CD4-positive, alpha-beta T cell treated with Interleukin-6 for 4 hours (primary cell): ENCODE results near the gene SAMD13.
"Not testable (repeated sequence)": the region's sequence is repeated elsewhere in the genome, so short reads cannot be mapped to it uniquely, and the experiment has no call there.

Experiments
- DNase-seq: peaks from one replicate; pipeline ENCODE4 v3.0.0-alpha.2; 2020; ENCODE audit warnings: mixed read lengths

Gene SAMD13

GRCh38 chr1:84286071-84286470 is 15.4 kb upstream of the SAMD13 start:
- DNase-seq = no peak

- not testable (repeated sequence) for DNase-seq
These were observed 14.1 kb upstream of the SAMD13 start for GRCh38 chr1:84287389-84287788.

GRCh38 chr1:84289169-84289785 is 12.2 kb upstream of the SAMD13 start:
- DNase-seq = no peak

- no peak for DNase-seq
These were observed 9.4 kb upstream of the SAMD13 start for GRCh38 chr1:84291882-84292655.

- DNase-seq = no peak
These were observed 7.7 kb upstream of the SAMD13 start for GRCh38 chr1:84293766-84294165.

GRCh38 chr1:84294751-84295150 is 6.8 kb upstream of the SAMD13 start:
- DNase-seq = no peak

GRCh38 chr1:84297546-84298244 is 3.8 kb upstream of the SAMD13 start:
- DNase-seq = no peak

GRCh38 chr1:84298328-84298683 is 3.2 kb upstream of the SAMD13 start:
- peak; percentile 64 for DNase-seq

GRCh38 chr1:84298684-84299535 is 2.6 kb upstream of the SAMD13 start:
- no peak for DNase-seq

- no peak for DNase-seq
These were observed 1.9 kb upstream of the SAMD13 start for GRCh38 chr1:84299536-84300170.

GRCh38 chr1:84300501-84300900 is 1.0 kb upstream of the SAMD13 start:
- DNase-seq = no peak

- no peak for DNase-seq
These were observed 377 bp downstream of the SAMD13 start for GRCh38 chr1:84301785-84302385.

- no peak for DNase-seq
These were observed 1.9 kb downstream of the SAMD13 start for GRCh38 chr1:84303314-84303830.

- no peak for DNase-seq
These were observed 5.9 kb downstream of the SAMD13 start for GRCh38 chr1:84307398-84307797.

GRCh38 chr1:84311296-84311695 is 9.8 kb downstream of the SAMD13 start:
- DNase-seq = no peak

- DNase-seq = no peak
These were observed 18.2 kb downstream of the SAMD13 start for GRCh38 chr1:84319662-84320061.

- no peak for DNase-seq
These were observed 26.3 kb downstream of the SAMD13 start for GRCh38 chr1:84327830-84328229.

GRCh38 chr1:84330125-84330984 is 28.8 kb downstream of the SAMD13 start:
- no peak for DNase-seq

- no peak for DNase-seq
These were observed 38.0 kb downstream of the SAMD13 start for GRCh38 chr1:84339503-84339902.

- no peak for DNase-seq
These were observed 42.8 kb downstream of the SAMD13 start for GRCh38 chr1:84344286-84344685.

- DNase-seq = no peak
These were observed 43.7 kb downstream of the SAMD13 start for GRCh38 chr1:84345220-84345619.
